Pancreas (tissue), 10 donors: ENCODE results near the gene DOCK4. TPM values are rescaled to one million over a fixed set of nuclear protein-coding genes. Genes with fewer than 3 reads are reported as not detected.

Experiments used
- ATAC-seq, 4 donors: fragments of 200-7000 bp; cut with Tn5 transposase; one replicate each; pipeline versions ENCODE4 v1.8.0 to v1.9.1; 2020; ENCODE audit warnings: mild to moderate bottlenecking in 4 of 4, moderate library complexity in 4 of 4
- DNase-seq, 6 donors: peaks; one replicate each; pipeline ENCODE4 v3.0.0-alpha.2; 2020
- FAIRE-seq: peaks from 2 replicates; lab custom pipeline; 2012; peaks lifted over from hg19 to GRCh38; lab: Jason Lieb, UNC
- H3K27ac ChIP-seq, 4 donors: fragments of 200-600 bp; sonication (generic); 1 replicate in 3 of 4; 2 replicates in 1 of 4; pipeline versions ENCODE4 v1.5.0 to v1.8.0; 2020
- H3K27me3 ChIP-seq, 4 donors: fragments of 200-600 bp; one replicate each; pipeline ENCODE4 v1.8.0; 2021
- H3K36me3 ChIP-seq, 3 donors: fragments of 200-600 bp; sonication (generic) in 1 of 3; one replicate each; pipeline versions ENCODE4 v1.5.0 to v1.8.0; 2020 to 2021
- H3K4me1 ChIP-seq, 3 donors: fragments of 200-600 bp; one replicate each; pipeline ENCODE4 v1.8.0; 2021
- H3K4me3 ChIP-seq, 4 donors: fragments of 200-600 bp; sonication (generic) in 2 of 4; one replicate each; pipeline versions ENCODE4 v1.5.0 to v1.8.0; 2020 to 2021
- H3K9me3 ChIP-seq, 4 donors: fragments of 200-600 bp; one replicate each; pipeline ENCODE4 v1.8.0; 2021
- CTCF ChIP-seq, 4 donors: fragments of 200-600 bp; sonication (generic) in 3 of 4; IDR thresholded peaks; one replicate each; pipeline versions ENCODE4 v1.5.0 to v1.8.0; 2021; ENCODE audit warnings: antibody characterized with exemption in 4 of 4
- WGBS, 2 donors: extraction: QIAGEN DNeasy Blood & Tissue Kit; methylation state at CpG; one replicate each; pipeline ENCODE4 v1.1.7; 2013; 5-methylcytosine and 5-hydroxymethylcytosine counted together
- intact Hi-C, 3 donors: fragments of 100-400 bp; cut with DNase I; formaldehyde crosslinking; loops; one replicate each; pipeline versions ENCODE4 v1.11.1 to v1.14.2; 2022
- polyA plus RNA-seq, 2 donors: library from polyadenylated mRNA; stranded (reverse); fragments of 200-250 nt; gene quantifications; one replicate each; pipeline ENCODE4 v1.2.3, GENCODE V29; 2013
- total RNA-seq, 6 donors: library from RNA; stranded (reverse); fragmentation: NEBNext Ultra II Directional in 4 of 6; extraction: Animal tissue kit (Norgen Biotek cat#: 25700) in 4 of 6; gene quantifications; one replicate each; pipeline versions ENCODE4 v1.2.1 to v1.2.4, GENCODE V29; 2021 to 2023
- donor health status: healthy with polysubstance abuse.
- donor health status: DM: no; HTN: no; CAD: no; lungs with moderate emphysema.
- donor health status: DM: no; HTN: no; CAD: no.
- donor health status: control.
- donor health status: control.
- donor health status: Bipolar disorder and iron deficiency.
- donor health status: DM: yes; HTN: yes; CAD: no.
- donor health status: DM: no; HTN: no; CAD: no.
- donor health status: DM: no; HTN: no; CAD: no.
- donor health status: DM: yes; HTN: yes; CAD: no.

Gene DOCK4
- total and polyA plus RNA-seq, 8 donors, result 5.4 to 15.5 (median 6.1) TPM

GRCh38 chr7:111895049-111895448 lies 311.1 kb downstream of the DOCK4 start:
- intact Hi-C loops, result no loop called here
- WGBS, 2 donors, result 42 to 45% methylated on average over 2 of the region's 2 CpGs
- H3K36me3 ChIP-seq, result no peaks in the 10 kb centered on the region
- no peak for ATAC-seq
- no peak for FAIRE-seq
- H3K4me3 ChIP-seq, result no peak overlapping the region
- H3K9me3 ChIP-seq, result no peaks in the 10 kb centered on the region
- H3K27me3 ChIP-seq, result no peaks in the 10 kb centered on the region
- TF ChIP-seq CTCF (IDR thresholded peaks at IDR 0.05), result no peak
- no peaks in the 10 kb centered on the region for H3K4me1 ChIP-seq
- H3K27ac ChIP-seq, result no peak overlapping the region
- no peak for DNase-seq

GRCh38 chr7:111894518-111894917 lies 311.7 kb downstream of the DOCK4 start:
- WGBS, 2 donors, result 97 to 100% methylated on average over 1 of the region's 1 CpG
- H3K9me3 ChIP-seq, result no peaks in the 10 kb centered on the region
- ATAC-seq (no peak), DNase-seq (no peak), FAIRE-seq (no peak)
- H3K36me3 ChIP-seq, result no peaks in the 10 kb centered on the region
- H3K27ac ChIP-seq, result no peak overlapping the region
- no peaks in the 10 kb centered on the region for H3K4me1 ChIP-seq
- no peak overlapping the region for H3K4me3 ChIP-seq
- H3K27me3 ChIP-seq, result no peaks in the 10 kb centered on the region
- TF ChIP-seq CTCF (IDR thresholded peaks at IDR 0.05), result no peak
- intact Hi-C loops, result no loop called here

- Histone ChIP-seq H3K9me3 (no peaks in the 10 kb centered on the region), H3K27ac (no peak overlapping the region), H3K4me3 (no peak overlapping the region), H3K36me3 (no peaks in the 10 kb centered on the region), H3K27me3 (no peaks in the 10 kb centered on the region), H3K4me1 (no peaks in the 10 kb centered on the region)
- FAIRE-seq (no peak), DNase-seq (no peak), ATAC-seq (no peak)
- intact Hi-C loops, result no loop called here
- WGBS, 2 donors, result 90 to 91% methylated on average over 5 of the region's 5 CpGs
- no peak for TF ChIP-seq CTCF (IDR thresholded peaks at IDR 0.05)
These were observed 313.0 kb downstream of the DOCK4 start for GRCh38 chr7:111893190-111893589.

- Histone ChIP-seq H3K4me1 (no peaks in the 10 kb centered on the region), H3K9me3 (no peaks in the 10 kb centered on the region), H3K27me3 (no peaks in the 10 kb centered on the region), H3K36me3 (no peaks in the 10 kb centered on the region), H3K27ac (no peak overlapping the region), H3K4me3 (no peak overlapping the region)
- intact Hi-C loops, result no loop called here
- no peak for TF ChIP-seq CTCF (IDR thresholded peaks at IDR 0.05)
- no peak for ATAC-seq
- WGBS, 2 donors, result 44 to 47% methylated on average over 3 of the region's 3 CpGs
- FAIRE-seq, result no peak
- DNase-seq, result no peak
These were observed 313.6 kb downstream of the DOCK4 start for GRCh38 chr7:111892588-111892987.

- TF ChIP-seq CTCF (IDR thresholded peaks at IDR 0.05), result no peak
- ATAC-seq, result no peak
- WGBS, 2 donors, result 63 to 83% methylated on average over 1 of the region's 1 CpG
- no peaks in the 10 kb centered on the region for H3K27me3 ChIP-seq
- H3K36me3 ChIP-seq, result no peaks in the 10 kb centered on the region
- H3K27ac ChIP-seq, result no peak overlapping the region
- intact Hi-C loops, result no loop called here
- FAIRE-seq, result no peak
- no peak for DNase-seq
- no peaks in the 10 kb centered on the region for H3K9me3 ChIP-seq
- H3K4me1 ChIP-seq, result no peaks in the 10 kb centered on the region
- H3K4me3 ChIP-seq, result no peak overlapping the region
These were observed 318.5 kb downstream of the DOCK4 start for GRCh38 chr7:111887734-111888133.
